Smooth muscle cell (in vitro differentiated cells): ENCODE results near the gene MRPL18. TPM values are rescaled to one million over a fixed set of nuclear protein-coding genes. Genes with fewer than 3 reads are reported as not detected.

Source experiments
- DNase-seq: peaks from one replicate; lab custom pipeline; 2025; ENCODE audit not compliant: unreplicated experiment; lab: John Stamatoyannopoulos, UW
- H2AFZ ChIP-seq: fragments of 200-600 bp; sonication (generic); 2 replicates; pipeline ENCODE4 v1.6.0; 2016; ENCODE audit warnings: antibody characterized with exemption, low read depth, mild to moderate bottlenecking
- H3F3A ChIP-seq: fragments of 200-600 bp; sonication (generic); 2 replicates; pipeline ENCODE4 v1.6.0; 2017; ENCODE audit warnings: antibody characterized with exemption, low read depth
- H3K27ac ChIP-seq: fragments of 200-600 bp; sonication (generic); 2 replicates; pipeline ENCODE4 v1.5.1; 2016; ENCODE audit warnings: low read depth, mild to moderate bottlenecking
- H3K27me3 ChIP-seq: fragments of 200-600 bp; sonication (generic); 2 replicates; pipeline ENCODE4 v1.6.1; 2016; ENCODE audit warnings: low read depth, mild to moderate bottlenecking
- H3K36me3 ChIP-seq: fragments of 200-600 bp; sonication (generic); 2 replicates; pipeline ENCODE4 v1.5.1; 2016; ENCODE audit warnings: low read depth
- H3K4me1 ChIP-seq: fragments of 200-600 bp; sonication (generic); 2 replicates; pipeline ENCODE4 v1.5.1; 2016; ENCODE audit warnings: low read depth
- H3K4me2 ChIP-seq: fragments of 200-600 bp; sonication (generic); 2 replicates; pipeline ENCODE4 v1.6.0; 2016; ENCODE audit warnings: mild to moderate bottlenecking
- H3K4me3 ChIP-seq: fragments of 200-600 bp; sonication (generic); 2 replicates; pipeline ENCODE4 v1.5.1; 2016; ENCODE audit warnings: mild to moderate bottlenecking
- H3K79me2 ChIP-seq: fragments of 200-600 bp; sonication (generic); 2 replicates; pipeline ENCODE4 v1.6.0; 2016; ENCODE audit warnings: low read depth, mild to moderate bottlenecking
- H3K9ac ChIP-seq: fragments of 200-600 bp; sonication (generic); 2 replicates; pipeline ENCODE4 v1.6.0; 2016; ENCODE audit warnings: low read depth
- H3K9me3 ChIP-seq: fragments of 200-600 bp; sonication (generic); replicated peaks from 2 replicates; pipeline ENCODE4 v1.5.1; 2016; ENCODE audit warnings: low read depth
- H4K20me1 ChIP-seq: fragments of 200-600 bp; sonication (generic); 2 replicates; pipeline ENCODE4 v1.6.0; 2016; ENCODE audit warnings: low read depth
- CTCF ChIP-seq: fragments of 200-600 bp; sonication (generic); IDR thresholded peaks from 2 replicates; pipeline ENCODE4 v1.5.1; 2017; ENCODE audit warnings: borderline replicate concordance, mild to moderate bottlenecking, antibody characterized with exemption; ENCODE audit not compliant: insufficient read depth, poor library complexity, severe bottlenecking
- WGBS: methylation state at CpG from one replicate; pipeline ENCODE4 v1.1.7; 2016; ENCODE audit warnings: low lambda C conversion rate; 5-methylcytosine and 5-hydroxymethylcytosine counted together
- polyA plus RNA-seq: library from polyadenylated mRNA; unstranded; fragments of >200 nt; fragmentation: Nextera tagmentation; extraction: Ambion mirVana; gene quantifications from 2 replicates; pipeline ENCODE4 v1.2.1, GENCODE V29; 2016
- total RNA-seq: library from RNA; depleted of rRNA; stranded (reverse); fragments of >200 nt; gene quantifications from 2 replicates; pipeline ENCODE4 v1.2.3, GENCODE V29; 2014

Gene MRPL18
- total and polyA plus RNA-seq, 2 experiments from 2014 or later, result 78.8 to 107 TPM

GRCh38 chr6:159830501-159831372, 40.5 kb downstream of the MRPL18 start:
- Histone ChIP-seq H3K4me1 (no peaks in the 10 kb centered on the region), H4K20me1 (no peaks in the 10 kb centered on the region), H3K9ac (no peak overlapping the region), H3K36me3 (no peaks in the 10 kb centered on the region), H3K79me2 (no peaks in the 10 kb centered on the region), H2AFZ (no peak overlapping the region), H3K27me3 (no peaks in the 10 kb centered on the region), H3K4me2 (no peak overlapping the region), H3K9me3 (no peaks in the 10 kb centered on the region), H3F3A (no peaks in the 10 kb centered on the region), H3K27ac (no peak overlapping the region), H3K4me3 (no peak overlapping the region)
- WGBS, result 77% methylated on average over 11 of the region's 11 CpGs
- TF ChIP-seq CTCF, result no peak
- no peak for DNase-seq

GRCh38 chr6:159831373-159831679, 41.1 kb downstream of the MRPL18 start:
- no peaks in the 10 kb centered on the region for H3K9me3 ChIP-seq
- H3K4me1 ChIP-seq, result no peaks in the 10 kb centered on the region
- H3K27me3 ChIP-seq, result no peaks in the 10 kb centered on the region
- no peaks in the 10 kb centered on the region for H3K79me2 ChIP-seq
- no peak overlapping the region for H3K4me2 ChIP-seq
- H3F3A ChIP-seq, result no peaks in the 10 kb centered on the region
- H3K9ac ChIP-seq, result no peak overlapping the region
- TF ChIP-seq CTCF, result no peak
- WGBS, result 84% methylated on average over 4 of the region's 4 CpGs
- H3K36me3 ChIP-seq, result no peaks in the 10 kb centered on the region
- no peak overlapping the region for H2AFZ ChIP-seq
- no peak overlapping the region for H3K4me3 ChIP-seq
- H3K27ac ChIP-seq, result no peak overlapping the region
- no peak for DNase-seq
- no peaks in the 10 kb centered on the region for H4K20me1 ChIP-seq

- no peak overlapping the region for H3K4me3 ChIP-seq
- H3F3A ChIP-seq, result no peaks in the 10 kb centered on the region
- DNase-seq, result no peak
- no peaks in the 10 kb centered on the region for H3K79me2 ChIP-seq
- no peaks in the 10 kb centered on the region for H3K4me1 ChIP-seq
- WGBS, result 79% methylated on average over 4 of the region's 4 CpGs
- no peak overlapping the region for H3K4me2 ChIP-seq
- no peak overlapping the region for H3K9ac ChIP-seq
- no peaks in the 10 kb centered on the region for H3K27me3 ChIP-seq
- no peak overlapping the region for H3K27ac ChIP-seq
- H3K9me3 ChIP-seq, result no peaks in the 10 kb centered on the region
- no peak for TF ChIP-seq CTCF
- no peak overlapping the region for H2AFZ ChIP-seq
- no peaks in the 10 kb centered on the region for H3K36me3 ChIP-seq
- H4K20me1 ChIP-seq, result no peaks in the 10 kb centered on the region
These were observed 42.7 kb downstream of the MRPL18 start for GRCh38 chr6:159832946-159833345.

GRCh38 chr6:159833556-159833955, 43.3 kb downstream of the MRPL18 start:
- H3K4me2 ChIP-seq, result no peak overlapping the region
- DNase-seq, result no peak
- H3K27ac ChIP-seq, result no peak overlapping the region
- H3F3A ChIP-seq, result no peaks in the 10 kb centered on the region
- H3K79me2 ChIP-seq, result no peaks in the 10 kb centered on the region
- no peak overlapping the region for H3K4me3 ChIP-seq
- H4K20me1 ChIP-seq, result no peaks in the 10 kb centered on the region
- no peak overlapping the region for H3K9ac ChIP-seq
- H3K4me1 ChIP-seq, result no peaks in the 10 kb centered on the region
- no peak overlapping the region for H2AFZ ChIP-seq
- 40% methylated on average over 2 of the region's 2 CpGs for WGBS
- no peaks in the 10 kb centered on the region for H3K9me3 ChIP-seq
- no peaks in the 10 kb centered on the region for H3K36me3 ChIP-seq
- no peaks in the 10 kb centered on the region for H3K27me3 ChIP-seq
- TF ChIP-seq CTCF, result no peak
